Kidney (tissue), 14 donors: Measurements from ENCODE around the gene TRIO. TPM values are rescaled to one million over a fixed set of nuclear protein-coding genes. Genes with fewer than 3 reads are reported as not detected.

Experiments
- DNase-seq, 5 donors: peaks; one replicate each; pipeline ENCODE4 v3.0.0-alpha.2; 2013 to 2020
- FAIRE-seq: peaks from 2 replicates; lab custom pipeline; 2012; peaks lifted over from hg19 to GRCh38; lab: Jason Lieb, UNC
- H3K27ac ChIP-seq, 2 donors: one replicate each; pipeline ENCODE4 v1.7.0; 2013; ENCODE audit warnings: low read depth in 2 of 2, low read length in 2 of 2, inconsistent platforms in 1 of 2
- H3K27me3 ChIP-seq: one replicate; pipeline ENCODE4 v1.7.1; 2013; ENCODE audit warnings: low read length, inconsistent platforms; ENCODE audit not compliant: control insufficient read depth, insufficient read depth
- H3K36me3 ChIP-seq, 3 donors: one replicate each; pipeline versions ENCODE4 v1.7.0 to v1.7.1; 2013; ENCODE audit warnings: low read length in 3 of 3, control low read depth in 1 of 3, inconsistent platforms in 1 of 3; ENCODE audit not compliant: insufficient read depth in 3 of 3, control insufficient read depth in 2 of 3
- H3K4me1 ChIP-seq, 3 donors: one replicate each; pipeline versions ENCODE4 v1.7.0 to v1.7.1; 2013; ENCODE audit warnings: low read length in 3 of 3, inconsistent platforms in 1 of 3, low read depth in 1 of 3; ENCODE audit not compliant: control insufficient read depth in 2 of 3, insufficient read depth in 2 of 3
- H3K4me3 ChIP-seq, 3 donors: one replicate each; pipeline versions ENCODE4 v1.7.0 to v1.8.1; 2013; ENCODE audit warnings: low read length in 3 of 3, control low read depth in 1 of 3, inconsistent platforms in 1 of 3
- H3K9ac ChIP-seq, 3 donors: one replicate each; pipeline versions ENCODE4 v1.7.0 to v1.7.1; 2013; ENCODE audit warnings: low read length in 3 of 3, control low read depth in 1 of 3, inconsistent platforms in 1 of 3
- H3K9me3 ChIP-seq, 3 donors: one replicate each; pipeline versions ENCODE4 v1.7.0 to v1.7.1; 2013; ENCODE audit warnings: low read length in 3 of 3, control low read depth in 1 of 3, inconsistent platforms in 1 of 3; ENCODE audit not compliant: control insufficient read depth in 2 of 3, insufficient read depth in 1 of 3
- intact Hi-C: fragments of 100-400 bp; cut with DNase I; formaldehyde crosslinking; loops from one replicate; pipeline ENCODE4 v1.11.1; 2022
- polyA plus RNA-seq: library from polyadenylated mRNA; stranded (reverse); fragments of 350-450 nt; fragmentation: Illumina TruSeq; extraction: RNeasy Lipid Tissue Mini Kit (QIAGEN cat#74804); gene quantifications from one replicate; pipeline ENCODE4 v1.2.3, GENCODE V29; 2014; ENCODE audit warnings: low read depth, low replicate concordance; ENCODE audit not compliant: insufficient read depth
- total RNA-seq: library from RNA; stranded (reverse); fragmentation: NEBNext Ultra II Directional; extraction: Animal tissue kit (Norgen Biotek cat#: 25700); gene quantifications from one replicate; pipeline ENCODE4 v1.2.1, GENCODE V29; 2021
- TF ChIP-seq, protein P1 (sequence below): IDR thresholded peaks from 3 replicates; pipeline ENCODE4 v1.5.1; 2012; ENCODE audit warnings: mild to moderate bottlenecking, moderate library complexity, borderline replicate concordance; ENCODE audit not compliant: insufficient read depth; ENCODE audit errors: extremely low read depth
- donor health status: control.
- donor health status: control.
- donor health status: control.
- donor health status: control.
- donor health status: control.
- donor health status: DM: yes; HTN: yes; CAD: no.
- donor health status: Normal renal cell carcinoma (clear cell type).

Gene TRIO
- total and polyA plus RNA-seq, 2 donors from 2014 or later = 9.5 to 149 TPM

DNA sequence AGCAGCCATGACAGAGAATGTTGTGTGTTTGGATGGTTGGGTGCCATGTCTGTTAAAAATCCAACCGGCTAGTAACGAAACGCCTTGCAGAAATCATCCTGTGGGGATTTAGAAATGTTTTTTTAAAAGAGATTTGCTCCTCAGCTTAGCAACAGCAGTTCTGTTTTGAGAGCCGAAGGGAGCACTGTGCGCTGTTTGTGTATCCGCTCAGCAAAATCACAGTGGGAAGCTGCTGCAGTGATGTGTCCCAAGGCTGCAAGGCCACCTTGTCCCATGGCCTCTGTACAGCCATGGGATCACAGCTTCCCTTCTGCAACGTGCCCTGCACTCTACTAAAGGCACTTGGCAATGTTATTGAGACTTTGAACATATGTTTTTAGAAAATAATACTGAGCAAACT lies 40.9 kb downstream of the TRIO start:
- no peaks in the 10 kb centered on the region for H3K27me3 ChIP-seq
- TF ChIP-seq, protein P1, sequence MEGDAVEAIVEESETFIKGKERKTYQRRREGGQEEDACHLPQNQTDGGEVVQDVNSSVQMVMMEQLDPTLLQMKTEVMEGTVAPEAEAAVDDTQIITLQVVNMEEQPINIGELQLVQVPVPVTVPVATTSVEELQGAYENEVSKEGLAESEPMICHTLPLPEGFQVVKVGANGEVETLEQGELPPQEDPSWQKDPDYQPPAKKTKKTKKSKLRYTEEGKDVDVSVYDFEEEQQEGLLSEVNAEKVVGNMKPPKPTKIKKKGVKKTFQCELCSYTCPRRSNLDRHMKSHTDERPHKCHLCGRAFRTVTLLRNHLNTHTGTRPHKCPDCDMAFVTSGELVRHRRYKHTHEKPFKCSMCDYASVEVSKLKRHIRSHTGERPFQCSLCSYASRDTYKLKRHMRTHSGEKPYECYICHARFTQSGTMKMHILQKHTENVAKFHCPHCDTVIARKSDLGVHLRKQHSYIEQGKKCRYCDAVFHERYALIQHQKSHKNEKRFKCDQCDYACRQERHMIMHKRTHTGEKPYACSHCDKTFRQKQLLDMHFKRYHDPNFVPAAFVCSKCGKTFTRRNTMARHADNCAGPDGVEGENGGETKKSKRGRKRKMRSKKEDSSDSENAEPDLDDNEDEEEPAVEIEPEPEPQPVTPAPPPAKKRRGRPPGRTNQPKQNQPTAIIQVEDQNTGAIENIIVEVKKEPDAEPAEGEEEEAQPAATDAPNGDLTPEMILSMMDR = no peak
- no peak overlapping the region for H3K4me3 ChIP-seq
- no peak overlapping the region for H3K9ac ChIP-seq
- intact Hi-C loops = no loop called here
- peaks cover 3 to 24% (median 14%) of the 10 kb centered on the region in 3 donors for H3K4me1 ChIP-seq
- H3K9me3 ChIP-seq = no peaks in the 10 kb centered on the region
- H3K27ac ChIP-seq = no peak overlapping the region
- FAIRE-seq (no peak), DNase-seq (no peak)
- no peaks in the 10 kb centered on the region for H3K36me3 ChIP-seq

DNA sequence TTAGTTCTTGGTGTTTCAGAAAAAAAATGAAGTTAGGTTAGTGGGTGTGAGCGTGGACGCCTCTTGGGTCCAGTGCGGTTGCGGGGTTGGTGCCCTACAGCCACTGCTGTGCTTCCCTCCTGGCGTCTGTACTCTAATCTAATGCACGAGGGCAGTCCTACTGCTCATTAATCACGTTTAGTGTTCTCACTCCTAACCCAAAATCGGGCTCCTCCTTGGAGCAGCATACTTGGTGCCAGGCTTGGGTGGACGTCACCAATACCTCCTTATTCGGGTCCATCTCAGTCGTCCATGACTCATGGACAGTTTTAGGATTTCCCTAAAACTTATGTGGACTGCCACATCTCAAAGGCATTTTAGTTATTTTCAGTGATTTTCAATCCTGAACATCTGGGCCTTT lies 41.6 kb downstream of the TRIO start:
- Histone ChIP-seq H3K4me3 (no peak overlapping the region), H3K4me1 (peaks cover 3 to 24% (median 14%) of the 10 kb centered on the region in 3 donors), H3K27ac (no peak overlapping the region), H3K9ac (no peak overlapping the region), H3K9me3 (no peaks in the 10 kb centered on the region), H3K36me3 (no peaks in the 10 kb centered on the region), H3K27me3 (no peaks in the 10 kb centered on the region)
- intact Hi-C loops = no loop called here
- TF ChIP-seq, protein P1 = no peak
- no peak for FAIRE-seq
- DNase-seq = no peak

DNA sequence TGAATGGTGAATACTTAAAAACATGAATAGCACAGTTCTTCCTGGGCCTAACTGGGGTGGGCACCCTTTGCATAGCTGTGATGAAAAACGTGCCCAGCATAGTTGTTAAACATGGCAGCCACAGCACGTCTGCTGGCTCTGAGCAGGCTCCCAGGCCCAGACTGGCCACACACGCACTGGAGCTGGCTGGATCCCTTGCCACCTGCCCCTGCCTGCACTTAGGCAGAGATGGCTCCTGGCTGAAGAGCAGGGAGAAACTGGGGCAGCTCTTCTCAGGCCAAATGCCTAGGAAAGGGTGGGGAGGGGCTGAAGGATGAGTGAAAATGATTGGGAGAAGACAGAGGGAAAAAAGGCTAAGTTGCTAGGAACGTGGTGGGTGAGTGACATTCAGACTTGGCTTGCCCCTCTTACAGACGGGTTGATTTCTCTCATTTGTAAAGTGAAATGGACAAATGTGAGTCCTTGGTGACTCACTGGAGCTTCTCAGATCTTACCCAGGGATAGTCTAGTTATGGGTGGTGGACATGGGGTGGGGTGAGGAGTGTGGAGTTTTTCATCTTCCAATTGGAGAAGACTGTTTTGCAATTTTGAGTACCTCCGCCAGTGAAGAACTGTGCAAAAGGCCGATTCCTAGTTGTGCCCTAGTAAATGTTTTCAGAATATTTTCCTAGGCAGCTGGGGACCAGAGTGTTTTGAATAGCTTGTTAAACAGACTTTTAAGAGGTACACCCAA lies 42.4 kb downstream of the TRIO start:
- Histone ChIP-seq H3K4me3 (no peak overlapping the region), H3K27ac (peak overlapping the region; percentile 63 to 81), H3K9me3 (no peaks in the 10 kb centered on the region), H3K9ac (no peak overlapping the region), H3K36me3 (no peaks in the 10 kb centered on the region), H3K27me3 (no peaks in the 10 kb centered on the region), H3K4me1 (peaks cover 3 to 29% (median 14%) of the 10 kb centered on the region in 3 donors)
- FAIRE-seq (no peak), DNase-seq (no peak)
- intact Hi-C loops = no loop called here
- TF ChIP-seq, protein P1 = no peak
